ENCODE measurements around the gene RASSF7. TPM values are rescaled to one million over a fixed set of nuclear protein-coding genes. Genes with fewer than 3 reads are reported as not detected.

The RASSF7 gene
- total RNA-seq, 1 donor from 2014 or later = 32.3 TPM

DNA sequence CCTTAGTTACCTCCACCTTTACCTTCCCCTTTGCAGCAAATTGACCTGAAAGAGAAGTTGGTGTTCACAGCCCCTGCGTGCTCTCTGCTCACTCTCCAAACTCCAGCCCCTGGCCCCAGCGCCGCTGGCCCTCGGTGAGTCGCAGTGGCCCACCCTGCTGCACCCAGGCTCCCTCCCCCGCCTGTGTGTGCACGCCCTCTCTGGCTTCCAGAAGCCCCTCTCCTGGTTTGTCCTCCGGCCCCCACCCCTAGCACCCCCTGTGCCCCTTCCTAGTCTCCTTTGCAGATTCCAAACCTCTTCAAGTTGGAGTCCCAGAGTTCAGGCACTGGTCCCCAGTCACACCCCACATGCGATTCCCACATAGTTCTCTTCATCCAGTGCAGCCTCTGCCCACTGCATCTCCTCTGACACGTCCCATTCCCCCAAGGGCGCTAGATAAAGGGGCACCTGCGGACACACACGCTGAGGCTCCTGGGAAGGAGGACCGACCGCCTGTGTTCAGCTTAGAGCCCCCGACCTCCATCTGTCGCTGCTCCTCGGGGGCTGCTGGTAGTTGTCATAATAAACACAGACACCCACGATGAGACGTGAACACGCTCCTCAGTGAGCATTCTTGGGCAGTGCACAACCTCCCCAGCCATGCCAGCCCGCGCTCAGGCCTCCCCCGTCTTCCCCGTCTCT is 14.0 kb downstream of the RASSF7 start:
- FAIRE-seq (no peak), DNase-seq (ENCODE audit: low read depth) (no peak)
- no peaks in the 10 kb centered on the region for H3K36me3 ChIP-seq (ENCODE audit: insufficient read depth, low read length)
- H2AFZ ChIP-seq (ENCODE audit: low read depth, low read length) = peak overlapping the region; percentile 98
- Mint-ChIP-seq H3K9me3 (ENCODE audit: unreplicated experiment) (no peaks in the 10 kb centered on the region), H3K27ac (ENCODE audit: unreplicated experiment) (peak overlapping the region; percentile 47), H3K27me3 (ENCODE audit: low read depth, unreplicated experiment) (peaks cover 17% of the 10 kb centered on the region), H3K36me3 (ENCODE audit: low read depth, unreplicated experiment) (peaks cover 9% of the 10 kb centered on the region), H3K4me3 (ENCODE audit: unreplicated experiment) (peak overlapping the region; percentile 89), H3K4me1 (ENCODE audit: low read depth, unreplicated experiment) (peaks cover 29% of the 10 kb centered on the region)
- peaks cover 30% of the 10 kb centered on the region for H4K20me1 ChIP-seq (ENCODE audit: insufficient read depth, low read length)
- H3K27ac ChIP-seq (ENCODE audit: low read depth, low read length) = no peak overlapping the region
- H3K4me2 ChIP-seq (ENCODE audit: low read length) = peak overlapping the region; percentile 98
- peak overlapping the region; percentile 68 for H3K4me3 ChIP-seq (ENCODE audit: insufficient read depth, low read depth, low read length)
- no peaks in the 10 kb centered on the region for H3K9me3 ChIP-seq (ENCODE audit: insufficient read depth, low read depth, low read length)
- H3K27me3 ChIP-seq (ENCODE audit: insufficient read depth, low read length) = peaks cover 6% of the 10 kb centered on the region
- peaks cover 19% of the 10 kb centered on the region for H3K4me1 ChIP-seq (ENCODE audit: insufficient read depth, low read length)
- peak overlapping the region; percentile 62 for H3K9ac ChIP-seq (ENCODE audit: low read length)
- TF ChIP-seq CTCF (IDR thresholded peaks at IDR 0.05; ENCODE audit: insufficient read depth, low read depth, low read length) (no peak), EZH2 (IDR thresholded peaks at IDR 0.05; ENCODE audit: insufficient read depth, low read length) (peak; percentile 55)
- peaks cover 31% of the 10 kb centered on the region for H3K79me2 ChIP-seq (ENCODE audit: insufficient read depth, low read length)

- H3K4me3 Mint-ChIP-seq (ENCODE audit: unreplicated experiment) = peak overlapping the region; percentile 89
- H3K27ac Mint-ChIP-seq (ENCODE audit: unreplicated experiment) = peak overlapping the region; percentile 47
- no peaks in the 10 kb centered on the region for H3K9me3 Mint-ChIP-seq (ENCODE audit: unreplicated experiment)
- no peak for FAIRE-seq
- Histone ChIP-seq H3K36me3 (ENCODE audit: insufficient read depth, low read length) (no peaks in the 10 kb centered on the region), H3K27ac (ENCODE audit: low read depth, low read length) (no peak overlapping the region), H3K9ac (ENCODE audit: low read length) (peak overlapping the region; percentile 62), H3K9me3 (ENCODE audit: insufficient read depth, low read depth, low read length) (no peaks in the 10 kb centered on the region), H3K4me2 (ENCODE audit: low read length) (peak overlapping the region; percentile 98), H3K27me3 (ENCODE audit: insufficient read depth, low read length) (peaks cover 6% of the 10 kb centered on the region), H3K4me1 (ENCODE audit: insufficient read depth, low read length) (peaks cover 19% of the 10 kb centered on the region), H3K79me2 (ENCODE audit: insufficient read depth, low read length) (peaks cover 38% of the 10 kb centered on the region), H2AFZ (ENCODE audit: low read depth, low read length) (peak overlapping the region; percentile 98), H4K20me1 (ENCODE audit: insufficient read depth, low read length) (peaks cover 37% of the 10 kb centered on the region), H3K4me3 (ENCODE audit: insufficient read depth, low read depth, low read length) (peak overlapping the region; percentile 68)
- peaks cover 9% of the 10 kb centered on the region for H3K36me3 Mint-ChIP-seq (ENCODE audit: low read depth, unreplicated experiment)
- peaks cover 33% of the 10 kb centered on the region for H3K4me1 Mint-ChIP-seq (ENCODE audit: low read depth, unreplicated experiment)
- TF ChIP-seq CTCF (IDR thresholded peaks at IDR 0.05; ENCODE audit: insufficient read depth, low read depth, low read length) (no peak), EZH2 (IDR thresholded peaks at IDR 0.05; ENCODE audit: insufficient read depth, low read length) (no peak)
- no peak for DNase-seq (ENCODE audit: low read depth)
- peaks cover 17% of the 10 kb centered on the region for H3K27me3 Mint-ChIP-seq (ENCODE audit: low read depth, unreplicated experiment)
These were observed 14.7 kb downstream of the RASSF7 start for GRCh38 chr11:575313-575995.
